H9 (cell line): ENCODE results near the gene BMP7. TPM values are rescaled to one million over a fixed set of nuclear protein-coding genes. Genes with fewer than 3 reads are reported as not detected.
A peak's percentile ranks its signal among the peaks of the same experiment; 100 is the strongest.

ENCODE experiments used
- DNase-seq: peaks from one replicate; pipeline ENCODE4 v3.0.0-alpha.2; 2017
- H2AFZ ChIP-seq: one replicate; pipeline ENCODE4 v1.6.1; 2013; ENCODE audit warnings: mild to moderate bottlenecking, low read length, control low read depth, moderate library complexity
- H2AK5ac ChIP-seq: 2 replicates; pipeline ENCODE4 v1.6.1; 2013; ENCODE audit warnings: low read length, control low read depth, mixed read lengths; ENCODE audit not compliant: insufficient read length
- H2BK120ac ChIP-seq: one replicate; pipeline ENCODE4 v1.6.1; 2013; ENCODE audit warnings: low read depth, mild to moderate bottlenecking, low read length, control low read depth, inconsistent platforms; ENCODE audit not compliant: poor library complexity, severe bottlenecking
- H2BK12ac ChIP-seq: 2 replicates; pipeline ENCODE4 v1.6.1; 2013; ENCODE audit warnings: low read length, control low read depth, mixed read lengths, low read depth; ENCODE audit not compliant: insufficient read length
- H2BK15ac ChIP-seq: 2 replicates; pipeline ENCODE4 v1.6.1; 2013; ENCODE audit warnings: low read depth, low read length, control low read depth
- H2BK20ac ChIP-seq: one replicate; pipeline ENCODE4 v1.6.1; 2013; ENCODE audit warnings: low read depth, mild to moderate bottlenecking, low read length, control low read depth, inconsistent platforms; ENCODE audit not compliant: poor library complexity, severe bottlenecking
- H2BK5ac ChIP-seq: 2 replicates; pipeline ENCODE4 v1.6.1; 2013; ENCODE audit warnings: low read length, control low read depth, mixed read lengths; ENCODE audit not compliant: insufficient read length
- H3K14ac ChIP-seq: 2 replicates; pipeline ENCODE4 v1.6.1; 2013; ENCODE audit warnings: low read length, control low read depth; ENCODE audit not compliant: insufficient read depth
- H3K18ac ChIP-seq: 2 replicates; pipeline ENCODE4 v1.6.1; 2013; ENCODE audit warnings: low read depth, mild to moderate bottlenecking, mixed read lengths, low read length, control low read depth; ENCODE audit not compliant: insufficient read length
- H3K23ac ChIP-seq: 2 replicates; pipeline ENCODE4 v1.6.1; 2013; ENCODE audit warnings: low read length, control low read depth, mixed read lengths, low read depth; ENCODE audit not compliant: insufficient read length
- H3K23me2 ChIP-seq: 2 replicates; pipeline ENCODE4 v1.6.1; 2013; ENCODE audit warnings: low read depth, mild to moderate bottlenecking, mixed read lengths, low read length, control low read depth; ENCODE audit not compliant: insufficient read length, poor library complexity, severe bottlenecking
- H3K27ac ChIP-seq: 2 replicates; pipeline ENCODE4 v1.5.1; 2013; ENCODE audit warnings: low read length, control low read depth, mixed read lengths, low read depth; ENCODE audit not compliant: insufficient read length
- H3K27me3 ChIP-seq: 2 replicates; pipeline ENCODE4 v1.6.1; 2013; ENCODE audit warnings: low read length, control low read depth, inconsistent platforms; ENCODE audit not compliant: insufficient read depth
- H3K4ac ChIP-seq: 2 replicates; pipeline ENCODE4 v1.6.1; 2013; ENCODE audit warnings: low read depth, mild to moderate bottlenecking, control low read depth, inconsistent platforms, low read length, moderate library complexity
- H3K4me1 ChIP-seq: 2 replicates; pipeline ENCODE4 v1.6.1; 2013; ENCODE audit warnings: low read length, control low read depth, inconsistent platforms; ENCODE audit not compliant: insufficient read depth
- H3K4me2 ChIP-seq: 2 replicates; pipeline ENCODE4 v1.6.1; 2013; ENCODE audit warnings: low read length, control low read depth, mixed read lengths; ENCODE audit not compliant: insufficient read length, insufficient read depth
- H3K56ac ChIP-seq: 2 replicates; pipeline ENCODE4 v1.6.1; 2013; ENCODE audit warnings: low read depth, mild to moderate bottlenecking, mixed read lengths, low read length, control low read depth; ENCODE audit not compliant: insufficient read length
- H3K79me1 ChIP-seq: 2 replicates; pipeline ENCODE4 v1.6.1; 2013; ENCODE audit warnings: low read depth, mild to moderate bottlenecking, moderate library complexity, low read length, control low read depth, inconsistent platforms; ENCODE audit not compliant: insufficient read depth, poor library complexity, severe bottlenecking
- H3K79me2 ChIP-seq: 2 replicates; pipeline ENCODE4 v1.6.1; 2013; ENCODE audit warnings: low read length, control low read depth, inconsistent platforms; ENCODE audit not compliant: insufficient read depth
- H3K9ac ChIP-seq: 2 replicates; pipeline ENCODE4 v1.6.1; 2013; ENCODE audit warnings: low read length, control low read depth, mixed read lengths; ENCODE audit not compliant: insufficient read length; ENCODE audit errors: extremely low read depth
- H3K9me3 ChIP-seq: one replicate; pipeline ENCODE4 v1.6.1; 2013; ENCODE audit warnings: low read depth, low read length, inconsistent platforms; ENCODE audit not compliant: control insufficient read depth
- H3T11ph ChIP-seq: one replicate; pipeline ENCODE4 v1.6.1; 2013; ENCODE audit warnings: mild to moderate bottlenecking, low read length, control low read depth, inconsistent platforms
- H4K20me1 ChIP-seq: one replicate; pipeline ENCODE4 v1.6.1; 2013; ENCODE audit not compliant: control insufficient read depth, insufficient read length, insufficient read depth
- H4K5ac ChIP-seq: 2 replicates; pipeline ENCODE4 v1.6.1; 2013; ENCODE audit warnings: low read depth, mild to moderate bottlenecking, mixed read lengths, low read length, control low read depth; ENCODE audit not compliant: insufficient read length
- H4K8ac ChIP-seq: replicated peaks from 2 replicates; pipeline ENCODE4 v1.6.1; 2013; ENCODE audit warnings: low read length, control low read depth, mixed read lengths, low read depth; ENCODE audit not compliant: insufficient read length
- H4K91ac ChIP-seq: 2 replicates; pipeline ENCODE4 v1.6.1; 2013; ENCODE audit warnings: low read depth, mild to moderate bottlenecking, moderate library complexity, mixed read lengths, low read length, control low read depth; ENCODE audit not compliant: insufficient read length
- H3K27ac Mint-ChIP-seq, 3 experiments: 2 replicates in 2 of 3; 3 replicates in 1 of 3; pipeline ENCODE4 v1.8.0; 2020 to 2021; ENCODE audit warnings: mixed read lengths in 3 of 3, mild to moderate bottlenecking in 1 of 3, moderate library complexity in 1 of 3
- H3K27me3 Mint-ChIP-seq: 2 replicates; pipeline ENCODE4 v1.8.0; 2021; ENCODE audit warnings: low read depth, mild to moderate bottlenecking, moderate library complexity, mixed read lengths
- H3K36me3 Mint-ChIP-seq, 3 experiments: 2 replicates in 2 of 3; 3 replicates in 1 of 3; pipeline ENCODE4 v1.8.0; 2020 to 2021; ENCODE audit warnings: low read depth in 3 of 3, mixed read lengths in 3 of 3; ENCODE audit not compliant: insufficient read depth in 1 of 3
- H3K4me1 Mint-ChIP-seq, 2 experiments: 2 replicates each; pipeline ENCODE4 v1.8.0; 2020; ENCODE audit warnings: mixed read lengths in 2 of 2
- H3K4me3 Mint-ChIP-seq, 2 experiments: 2 replicates in 1 of 2; 3 replicates in 1 of 2; pipeline ENCODE4 v1.8.0; 2020 to 2021; ENCODE audit warnings: mild to moderate bottlenecking in 2 of 2, mixed read lengths in 2 of 2, moderate library complexity in 1 of 2
- H3K9me3 Mint-ChIP-seq, 2 experiments: 2 replicates in 1 of 2; 3 replicates in 1 of 2; pipeline ENCODE4 v1.8.0; 2020; ENCODE audit warnings: mild to moderate bottlenecking in 2 of 2, mixed read lengths in 2 of 2, moderate library complexity in 1 of 2
- WGBS: extraction: QIAGEN DNeasy Blood & Tissue Kit; methylation state at CpG from one replicate; pipeline ENCODE4 v1.1.7; 2013; ENCODE audit warnings: missing lambda C conversion rate, low lambda C conversion rate, mixed read lengths; ENCODE audit not compliant: insufficient read length; ENCODE audit errors: extremely low coverage; 5-methylcytosine and 5-hydroxymethylcytosine counted together
- total RNA-seq: library from RNA; stranded (reverse); gene quantifications from 2 replicates; pipeline ENCODE4 v1.2.1, GENCODE V29; 2021
- TF ChIP-seq, protein P1 (sequence below): fragments of 200-600 bp; sonication (generic); conservative IDR thresholded peaks from 3 replicates; pipeline ENCODE4 v1.8.0; 2021; ENCODE audit warnings: antibody characterized with exemption, mild to moderate bottlenecking

Gene BMP7
- total RNA-seq, 1 experiment from 2014 or later, result 17.7 TPM

DNA sequence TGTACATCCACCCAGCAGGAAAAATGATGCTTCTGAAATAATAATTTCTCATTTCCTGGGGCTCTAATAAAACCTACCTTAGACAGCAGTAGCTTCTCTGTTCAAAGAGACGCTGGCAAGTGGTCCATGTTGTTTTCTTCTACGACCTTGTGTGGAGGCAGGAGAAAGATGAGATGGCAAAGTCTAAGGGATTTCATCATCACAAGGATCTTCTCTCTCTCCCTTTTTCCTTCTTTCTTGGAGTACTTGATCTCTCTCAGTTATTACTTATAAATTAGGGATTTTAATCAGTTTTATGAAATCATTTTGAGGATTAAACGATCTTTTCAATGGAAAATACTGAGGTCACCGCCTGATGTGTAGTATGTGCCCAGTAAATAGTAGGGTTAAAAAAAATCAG lies 147.5 kb downstream of the BMP7 start:
- no peak overlapping the region for H2BK120ac ChIP-seq
- no peaks in the 10 kb centered on the region for H3K79me1 ChIP-seq
- H4K8ac ChIP-seq, result no peak overlapping the region
- Mint-ChIP-seq H3K9me3 (peaks cover 0 to 4% of the 10 kb centered on the region in 2 experiments; a peak in 3 of 5 replicates), H3K27me3 (peaks cover 17% of the 10 kb centered on the region), H3K4me3 (no peak overlapping the region), H3K36me3 (peaks cover 0 to 3% (median 0%) of the 10 kb centered on the region in 3 experiments; a peak in 3 of 7 replicates), H3K4me1 (peaks cover 8 to 13% of the 10 kb centered on the region in 2 experiments; a peak in 3 of 4 replicates), H3K27ac (0 out of 7 replicates have a peak overlapping the region, but pooled peaks of 1 of the 3 experiments have one; percentile 39)
- peaks cover 4% of the 10 kb centered on the region for H3K23me2 ChIP-seq
- no peaks in the 10 kb centered on the region for H3K79me2 ChIP-seq
- H3K4me1 ChIP-seq, result no peaks in the 10 kb centered on the region; the same call in 1 of the 2 replicates
- H3K14ac ChIP-seq, result no peak overlapping the region
- H4K5ac ChIP-seq, result no peak overlapping the region
- H3K27ac ChIP-seq, result no peak overlapping the region
- H3K56ac ChIP-seq, result no peak overlapping the region
- H3K23ac ChIP-seq, result no peak overlapping the region
- no peak overlapping the region for H4K91ac ChIP-seq
- no peak overlapping the region for H2BK5ac ChIP-seq
- no peak overlapping the region for H2AFZ ChIP-seq
- H2AK5ac ChIP-seq, result no peak overlapping the region
- WGBS, result no CpG with 5 or more reads among the region's 4 CpGs
- DNase-seq, result no peak
- H3K18ac ChIP-seq, result no peak overlapping the region
- H3K27me3 ChIP-seq, result no peaks in the 10 kb centered on the region
- no peak overlapping the region for H2BK15ac ChIP-seq
- TF ChIP-seq, protein P1, sequence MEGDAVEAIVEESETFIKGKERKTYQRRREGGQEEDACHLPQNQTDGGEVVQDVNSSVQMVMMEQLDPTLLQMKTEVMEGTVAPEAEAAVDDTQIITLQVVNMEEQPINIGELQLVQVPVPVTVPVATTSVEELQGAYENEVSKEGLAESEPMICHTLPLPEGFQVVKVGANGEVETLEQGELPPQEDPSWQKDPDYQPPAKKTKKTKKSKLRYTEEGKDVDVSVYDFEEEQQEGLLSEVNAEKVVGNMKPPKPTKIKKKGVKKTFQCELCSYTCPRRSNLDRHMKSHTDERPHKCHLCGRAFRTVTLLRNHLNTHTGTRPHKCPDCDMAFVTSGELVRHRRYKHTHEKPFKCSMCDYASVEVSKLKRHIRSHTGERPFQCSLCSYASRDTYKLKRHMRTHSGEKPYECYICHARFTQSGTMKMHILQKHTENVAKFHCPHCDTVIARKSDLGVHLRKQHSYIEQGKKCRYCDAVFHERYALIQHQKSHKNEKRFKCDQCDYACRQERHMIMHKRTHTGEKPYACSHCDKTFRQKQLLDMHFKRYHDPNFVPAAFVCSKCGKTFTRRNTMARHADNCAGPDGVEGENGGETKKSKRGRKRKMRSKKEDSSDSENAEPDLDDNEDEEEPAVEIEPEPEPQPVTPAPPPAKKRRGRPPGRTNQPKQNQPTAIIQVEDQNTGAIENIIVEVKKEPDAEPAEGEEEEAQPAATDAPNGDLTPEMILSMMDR, result no peak
- H3K9me3 ChIP-seq, result no peaks in the 10 kb centered on the region
- no peak overlapping the region for H2BK20ac ChIP-seq
- no peak overlapping the region for H3K9ac ChIP-seq
- no peak overlapping the region for H3T11ph ChIP-seq
- H3K4ac ChIP-seq, result no peak overlapping the region
- no peak overlapping the region for H2BK12ac ChIP-seq
- H3K4me2 ChIP-seq, result no peak overlapping the region
- no peaks in the 10 kb centered on the region for H4K20me1 ChIP-seq

Other genes starting within 250 kb of the BMP7 start
- gene SPO11, start 63.2 kb upstream of the BMP7 start, total RNA-seq, result not detected in 2 replicates
- gene RAE1, start 84.6 kb upstream of the BMP7 start, total RNA-seq, result 53.1 and 54.8 TPM in 2 replicates
- gene RBM38, start 124.8 kb upstream of the BMP7 start, total RNA-seq, result 66.8 and 67.9 TPM in 2 replicates